Endothelial cell (in vitro differentiated cells): ENCODE results near the gene MYLK. TPM values are rescaled to one million over a fixed set of nuclear protein-coding genes. Genes with fewer than 3 reads are reported as not detected.

Experiments used
- DNase-seq: peaks from one replicate; pipeline ENCODE4 v3.0.0; 2021; ENCODE audit warnings: low spot score
- H3K27ac Mint-ChIP-seq: one replicate; pipeline ENCODE4 v1.8.0; 2021; ENCODE audit warnings: mixed read lengths, inconsistent platforms; ENCODE audit not compliant: unreplicated experiment
- H3K27me3 Mint-ChIP-seq: one replicate; pipeline ENCODE4 v1.8.0; 2021; ENCODE audit warnings: mild to moderate bottlenecking, moderate library complexity, mixed read lengths, inconsistent platforms; ENCODE audit not compliant: unreplicated experiment
- H3K36me3 Mint-ChIP-seq: one replicate; pipeline ENCODE4 v1.8.0; 2021; ENCODE audit warnings: mild to moderate bottlenecking, low read depth, mixed read lengths, inconsistent platforms; ENCODE audit not compliant: unreplicated experiment
- H3K4me1 Mint-ChIP-seq: one replicate; pipeline ENCODE4 v1.8.0; 2021; ENCODE audit warnings: mild to moderate bottlenecking, mixed read lengths, inconsistent platforms; ENCODE audit not compliant: unreplicated experiment
- H3K4me3 Mint-ChIP-seq: one replicate; pipeline ENCODE4 v1.8.0; 2021; ENCODE audit warnings: mild to moderate bottlenecking, mixed read lengths, inconsistent platforms; ENCODE audit not compliant: unreplicated experiment
- H3K9me3 Mint-ChIP-seq: one replicate; pipeline ENCODE4 v1.8.0; 2021; ENCODE audit warnings: mixed read lengths, inconsistent platforms; ENCODE audit not compliant: unreplicated experiment
- total RNA-seq: library from RNA; stranded (reverse); fragmentation: NEBNext Ultra II Directional; extraction: Animal tissue kit (Norgen Biotek cat#: 25700); gene quantifications from one replicate; pipeline ENCODE4 v1.2.1, GENCODE V29; 2021; ENCODE audit not compliant: unreplicated experiment
- TF ChIP-seq, protein P1 (sequence below): fragments of 200-600 bp; sonication (generic); IDR thresholded peaks from one replicate; pipeline ENCODE4 v1.5.0; 2021; ENCODE audit warnings: antibody characterized with exemption; ENCODE audit not compliant: unreplicated experiment

Gene MYLK
- total RNA-seq, 1 donor from 2014 or later: 7.8 TPM

GRCh38 chr3:123586968-123587367 is 297.2 kb downstream of the MYLK start:
- DNase-seq: no peak
- H3K27ac Mint-ChIP-seq: no peak overlapping the region
- H3K36me3 Mint-ChIP-seq: peaks cover 32% of the 10 kb centered on the region
- TF ChIP-seq, protein P1, sequence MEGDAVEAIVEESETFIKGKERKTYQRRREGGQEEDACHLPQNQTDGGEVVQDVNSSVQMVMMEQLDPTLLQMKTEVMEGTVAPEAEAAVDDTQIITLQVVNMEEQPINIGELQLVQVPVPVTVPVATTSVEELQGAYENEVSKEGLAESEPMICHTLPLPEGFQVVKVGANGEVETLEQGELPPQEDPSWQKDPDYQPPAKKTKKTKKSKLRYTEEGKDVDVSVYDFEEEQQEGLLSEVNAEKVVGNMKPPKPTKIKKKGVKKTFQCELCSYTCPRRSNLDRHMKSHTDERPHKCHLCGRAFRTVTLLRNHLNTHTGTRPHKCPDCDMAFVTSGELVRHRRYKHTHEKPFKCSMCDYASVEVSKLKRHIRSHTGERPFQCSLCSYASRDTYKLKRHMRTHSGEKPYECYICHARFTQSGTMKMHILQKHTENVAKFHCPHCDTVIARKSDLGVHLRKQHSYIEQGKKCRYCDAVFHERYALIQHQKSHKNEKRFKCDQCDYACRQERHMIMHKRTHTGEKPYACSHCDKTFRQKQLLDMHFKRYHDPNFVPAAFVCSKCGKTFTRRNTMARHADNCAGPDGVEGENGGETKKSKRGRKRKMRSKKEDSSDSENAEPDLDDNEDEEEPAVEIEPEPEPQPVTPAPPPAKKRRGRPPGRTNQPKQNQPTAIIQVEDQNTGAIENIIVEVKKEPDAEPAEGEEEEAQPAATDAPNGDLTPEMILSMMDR: no peak
- peak overlapping the region; percentile 24 for H3K4me3 Mint-ChIP-seq
- peaks cover 21% of the 10 kb centered on the region for H3K9me3 Mint-ChIP-seq
- H3K27me3 Mint-ChIP-seq: peaks cover 5% of the 10 kb centered on the region
- peaks cover 4% of the 10 kb centered on the region for H3K4me1 Mint-ChIP-seq

DNA sequence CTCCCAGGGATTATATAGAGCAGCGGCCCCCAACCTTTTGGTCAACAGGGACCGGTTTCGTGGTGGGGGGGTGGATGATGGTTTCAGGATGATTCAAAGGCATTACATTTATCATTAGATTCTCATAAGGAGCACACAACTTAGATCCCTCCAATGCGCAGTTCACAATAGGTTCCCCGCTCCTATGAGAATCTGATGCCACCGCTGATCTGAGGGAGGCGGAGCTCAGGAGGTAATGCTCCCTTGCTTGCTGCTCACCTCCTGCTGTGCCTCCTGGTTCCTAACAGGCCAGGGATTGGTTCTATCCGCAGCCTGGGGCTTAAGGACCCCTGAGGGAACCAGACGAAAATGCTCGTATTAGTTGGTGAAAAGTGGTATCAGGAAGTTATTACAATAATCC is 298.0 kb downstream of the MYLK start:
- DNase-seq: peak; percentile 28
- Mint-ChIP-seq H3K27ac (no peak overlapping the region), H3K27me3 (no peaks in the 10 kb centered on the region), H3K9me3 (peaks cover 14% of the 10 kb centered on the region), H3K4me1 (peaks cover 4% of the 10 kb centered on the region), H3K36me3 (peaks cover 27% of the 10 kb centered on the region), H3K4me3 (no peak overlapping the region)
- TF ChIP-seq, protein P1: no peak

- H3K9me3 Mint-ChIP-seq: peaks cover 9% of the 10 kb centered on the region
- H3K27me3 Mint-ChIP-seq: no peaks in the 10 kb centered on the region
- peaks cover 4% of the 10 kb centered on the region for H3K4me1 Mint-ChIP-seq
- peak; percentile 98 for DNase-seq
- TF ChIP-seq, protein P1: no peak
- H3K27ac Mint-ChIP-seq: no peak within 1 kb of the TSS
- H3K36me3 Mint-ChIP-seq: peaks cover 23% of the 10 kb centered on the region
- peak within 1 kb of the TSS; percentile 96 for H3K4me3 Mint-ChIP-seq
These were observed 298.9 kb downstream of the MYLK start, which contains the start of gene HACD2 for GRCh38 chr3:123584988-123585937. TSS of gene HACD2 (minus strand) at chr3:123585053. CDS start at chr3:123585027, 26 bp downstream.

- peak; percentile 53 for DNase-seq
These were observed 299.7 kb downstream of the MYLK start for GRCh38 chr3:123584284-123584987.

More at GRCh38 chr3:123584284-123584987, 299.7 kb downstream of the MYLK start:
- Mint-ChIP-seq H3K36me3 (peaks cover 14% of the 10 kb centered on the region), H3K9me3 (peaks cover 4% of the 10 kb centered on the region), H3K4me1 (peaks cover 4% of the 10 kb centered on the region), H3K27ac (no peak overlapping the region), H3K27me3 (no peaks in the 10 kb centered on the region), H3K4me3 (peak overlapping the region; percentile 96)
- TF ChIP-seq, protein P1: no peak
